Activated T-cell treated with anti-CD3 and anti-CD28 coated beads, Interleukin-2, amount 50 U/mL, for 1 hour (primary cell): ENCODE measurements around the gene STARD9.
"Not testable (repeated sequence)": the region's sequence is repeated elsewhere in the genome, so short reads cannot be mapped to it uniquely, and the experiment has no call there.

ENCODE experiments used
- DNase-seq: peaks from one replicate; pipeline ENCODE4 v3.0.0-alpha.2; 2020

STARD9 gene

GRCh38 chr15:42632105-42632675 is 56.8 kb downstream of the STARD9 start:
- DNase-seq = no peak

DNA sequence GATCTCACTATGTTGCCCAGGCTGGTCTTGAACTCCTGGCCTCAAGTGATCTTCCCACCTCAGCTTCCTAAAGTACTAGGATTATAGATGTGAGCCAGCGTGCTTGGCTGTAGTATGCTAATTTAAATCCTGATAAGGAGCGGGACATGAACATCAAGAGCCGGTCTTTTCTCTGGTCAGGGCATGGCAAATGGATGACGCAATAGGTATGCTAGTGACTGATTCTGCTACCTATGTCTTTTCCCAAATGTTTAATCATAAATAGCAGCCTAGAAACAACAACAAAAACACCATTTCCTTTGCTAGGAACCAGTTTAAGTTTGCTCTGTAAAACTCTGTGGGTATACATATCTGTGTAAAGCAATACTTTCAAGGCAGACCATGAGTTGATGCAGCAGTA is 64.7 kb downstream of the STARD9 start:
- no peak for DNase-seq

DNA sequence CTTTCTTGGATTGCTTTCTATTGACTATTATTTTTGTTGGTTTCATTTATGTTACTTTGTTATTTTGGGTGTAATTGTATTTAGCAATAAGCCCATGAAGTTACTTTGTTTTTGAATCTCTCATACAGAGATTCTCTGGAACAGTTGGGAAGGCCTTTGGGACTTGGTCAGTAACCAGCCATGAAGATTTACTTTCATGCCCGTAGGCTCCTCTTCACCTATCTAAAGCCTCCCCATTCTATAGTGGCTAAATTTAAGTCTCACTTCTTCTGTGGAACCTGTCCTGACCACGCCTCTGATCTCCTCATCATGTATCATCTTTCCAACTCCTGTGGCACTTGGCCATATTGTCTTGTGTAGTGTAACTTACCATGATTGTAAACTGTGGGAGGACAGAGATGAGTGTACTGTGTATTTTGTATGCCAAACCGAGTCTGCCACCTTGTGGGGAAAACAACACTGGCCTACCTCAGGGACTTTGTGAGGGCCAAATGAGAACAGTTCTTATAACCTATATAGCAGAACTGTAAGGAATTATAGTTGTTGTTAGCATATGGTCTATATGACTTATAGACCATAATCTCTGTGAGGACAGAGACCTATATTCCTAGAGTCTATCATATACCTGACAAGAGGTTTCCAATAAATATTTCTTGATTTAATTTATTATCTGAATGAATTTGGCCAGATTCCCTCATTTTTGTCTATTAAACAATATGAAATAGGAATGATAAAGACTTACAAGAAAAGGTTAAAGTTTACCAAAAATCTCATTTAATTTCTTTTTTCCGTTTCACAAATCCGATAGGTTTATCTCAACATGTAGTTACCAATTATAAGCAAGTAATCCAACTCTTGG is 75.0 kb downstream of the STARD9 start:
- peak; percentile 37 for DNase-seq

- no peak for DNase-seq
These were observed 90.4 kb downstream of the STARD9 start for GRCh38 chr15:42665827-42666226.

DNA sequence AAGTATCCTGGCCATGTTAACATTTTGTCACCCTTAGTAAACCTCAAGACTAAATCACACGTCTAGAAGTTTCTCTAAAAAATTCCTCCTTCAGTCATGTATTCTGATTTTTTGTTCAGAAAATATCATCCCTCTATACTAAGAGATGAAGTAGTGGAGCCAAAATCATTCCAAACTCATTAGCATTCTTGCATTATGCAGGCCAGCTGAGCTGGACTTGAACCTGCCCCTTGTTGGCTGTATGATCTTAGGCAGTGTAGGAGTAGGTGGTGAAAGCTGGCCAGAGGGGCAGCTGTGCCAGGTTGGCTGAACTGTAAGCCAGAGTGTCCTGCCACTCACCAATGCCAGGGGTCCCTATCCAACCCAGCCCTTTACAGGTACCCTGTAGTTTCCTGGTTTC is 92.4 kb downstream of the STARD9 start:
- no peak for DNase-seq

- DNase-seq = no peak
These were observed 95.0 kb downstream of the STARD9 start for GRCh38 chr15:42670451-42670850.

- DNase-seq = no peak
These were observed 97.0 kb downstream of the STARD9 start for GRCh38 chr15:42672444-42672843.

GRCh38 chr15:42674472-42674871 is 99.1 kb downstream of the STARD9 start:
- no peak for DNase-seq

GRCh38 chr15:42675021-42675420 is 99.6 kb downstream of the STARD9 start:
- no peak for DNase-seq

- DNase-seq = no peak
These were observed 104.1 kb downstream of the STARD9 start for GRCh38 chr15:42679285-42680141.

DNA sequence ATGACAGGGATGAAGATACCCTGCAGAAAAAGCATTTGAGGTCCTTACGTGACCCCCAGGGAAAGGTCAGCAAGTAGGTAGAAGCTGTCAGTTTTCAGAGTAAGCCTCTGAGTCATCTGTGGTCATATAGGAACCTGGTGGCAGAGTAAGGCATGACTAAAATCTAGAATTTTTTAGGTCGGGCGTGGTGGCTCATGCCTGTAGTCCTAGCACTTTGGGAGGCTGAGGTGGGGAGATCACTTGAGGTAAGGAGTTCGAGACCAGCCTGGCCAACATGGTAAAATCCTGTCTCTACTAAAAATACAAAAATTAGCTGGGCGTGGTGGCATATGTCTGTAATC is 104.7 kb downstream of the STARD9 start:
- DNase-seq = not testable (repeated sequence)

DNA sequence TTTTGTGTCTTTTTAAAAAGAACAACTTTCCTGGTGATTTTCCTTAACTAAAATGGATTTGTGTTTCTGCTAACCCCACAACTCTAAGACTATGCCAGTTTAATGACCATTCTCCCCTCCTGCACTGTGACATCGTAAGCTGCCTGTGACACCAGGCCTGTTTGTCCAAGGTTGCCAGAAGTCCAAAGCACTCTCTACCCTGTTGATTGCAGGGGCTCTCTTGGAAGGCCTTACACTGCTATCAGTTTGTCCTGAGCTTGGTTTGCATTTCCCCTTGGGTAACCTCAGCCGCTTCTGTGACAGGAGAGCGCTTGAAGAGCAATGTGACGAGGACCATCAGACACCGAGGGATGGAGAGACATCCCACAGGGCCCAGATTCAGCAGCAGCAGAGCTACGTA is 105.7 kb downstream of the STARD9 start:
- no peak for DNase-seq

GRCh38 chr15:42686281-42686680 is 110.9 kb downstream of the STARD9 start:
- no peak for DNase-seq

DNA sequence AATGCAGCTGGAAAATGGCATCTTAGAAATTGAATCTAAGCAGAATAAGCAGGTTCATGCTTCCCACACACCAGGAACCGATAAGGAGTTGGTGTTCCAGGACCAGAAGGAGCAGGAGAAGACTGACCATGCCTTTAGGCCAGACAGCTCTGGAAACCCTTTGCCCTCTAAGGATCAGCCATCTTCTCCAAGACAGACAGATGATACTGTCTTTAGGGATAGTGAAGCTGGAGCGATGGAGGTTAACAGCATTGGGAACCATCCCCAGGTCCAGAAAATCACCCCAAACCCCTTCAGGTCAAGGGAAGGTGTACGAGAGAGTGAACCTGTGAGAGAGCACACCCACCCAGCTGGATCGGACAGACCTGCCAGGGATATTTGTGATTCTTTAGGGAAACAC is 112.3 kb downstream of the STARD9 start:
- no peak for DNase-seq

DNA sequence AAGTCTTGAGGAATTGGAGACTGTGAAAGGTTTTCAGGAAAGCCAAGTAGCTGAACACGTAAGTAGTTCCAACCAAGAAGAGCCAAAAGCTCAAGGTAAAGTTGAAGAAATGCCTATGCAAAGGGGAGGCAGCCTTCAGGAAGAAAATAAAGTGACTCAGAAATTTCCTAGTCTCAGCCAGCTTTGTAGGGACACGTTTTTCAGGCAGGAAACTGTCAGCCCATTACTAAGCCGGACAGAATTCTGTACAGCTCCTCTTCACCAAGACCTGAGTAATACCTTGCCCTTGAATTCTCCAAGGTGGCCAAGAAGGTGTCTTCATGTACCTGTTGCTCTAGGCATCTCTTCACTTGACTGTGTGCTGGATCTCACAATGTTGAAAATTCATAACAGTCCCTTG is 112.9 kb downstream of the STARD9 start:
- DNase-seq = no peak

GRCh38 chr15:42691308-42691707 is 115.9 kb downstream of the STARD9 start:
- no peak for DNase-seq

DNA sequence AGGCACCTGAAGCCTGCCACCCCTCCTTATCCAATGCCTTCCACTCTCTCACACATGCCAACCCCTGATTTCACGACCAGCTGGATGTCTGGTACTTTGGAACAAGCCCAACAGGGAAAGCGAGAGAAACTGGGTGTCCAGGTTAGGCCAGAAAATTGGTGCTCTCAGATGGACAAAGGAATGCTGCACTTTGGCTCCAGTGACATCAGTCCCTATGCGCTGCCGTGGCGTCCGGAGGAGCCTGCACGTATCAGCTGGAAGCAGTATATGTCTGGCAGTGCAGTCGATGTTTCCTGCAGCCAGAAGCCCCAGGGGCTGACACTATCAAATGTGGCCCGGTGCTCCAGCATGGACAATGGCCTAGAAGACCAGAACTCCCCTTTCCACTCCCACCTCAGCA is 116.4 kb downstream of the STARD9 start:
- DNase-seq = no peak

- no peak for DNase-seq
These were observed 117.1 kb downstream of the STARD9 start for GRCh38 chr15:42692536-42692935.

DNA sequence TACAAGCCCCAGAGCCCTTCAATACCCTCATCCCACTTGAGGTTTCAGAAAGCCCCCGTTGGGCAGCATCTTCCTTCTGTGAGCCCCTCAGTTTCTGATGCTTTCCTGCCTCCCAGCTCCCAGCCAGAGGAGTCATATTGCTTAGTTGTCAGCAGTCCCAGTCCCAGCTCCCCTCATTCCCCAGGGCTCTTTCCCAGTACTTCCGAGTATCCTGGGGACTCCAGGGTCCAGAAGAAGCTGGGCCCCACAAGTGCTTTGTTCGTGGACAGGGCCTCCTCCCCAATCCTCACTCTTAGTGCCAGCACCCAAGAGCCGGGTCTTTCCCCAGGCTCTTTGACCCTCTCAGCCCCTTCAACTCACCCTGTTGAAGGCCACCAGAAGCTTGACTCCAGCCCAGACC is 117.6 kb downstream of the STARD9 start:
- no peak for DNase-seq

DNA sequence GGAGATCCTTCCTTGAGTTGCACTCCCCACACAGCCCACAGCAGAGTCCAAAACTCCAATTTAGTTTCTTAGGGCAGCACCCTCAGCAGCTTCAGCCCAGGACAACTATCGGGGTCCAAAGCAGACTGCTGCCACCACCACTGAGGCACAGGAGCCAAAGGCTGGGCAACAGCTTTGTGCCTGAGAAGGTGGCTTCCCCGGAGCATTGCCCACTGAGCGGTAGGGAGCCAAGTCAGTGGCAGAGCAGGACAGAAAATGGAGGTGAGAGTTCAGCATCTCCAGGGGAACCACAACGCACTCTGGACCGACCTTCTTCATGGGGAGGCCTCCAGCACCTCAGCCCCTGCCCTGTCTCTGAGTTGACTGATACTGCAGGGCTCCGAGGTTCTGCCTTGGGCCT is 118.1 kb downstream of the STARD9 start:
- no peak for DNase-seq

GRCh38 chr15:42693942-42694341 is 118.5 kb downstream of the STARD9 start:
- DNase-seq = no peak

DNA sequence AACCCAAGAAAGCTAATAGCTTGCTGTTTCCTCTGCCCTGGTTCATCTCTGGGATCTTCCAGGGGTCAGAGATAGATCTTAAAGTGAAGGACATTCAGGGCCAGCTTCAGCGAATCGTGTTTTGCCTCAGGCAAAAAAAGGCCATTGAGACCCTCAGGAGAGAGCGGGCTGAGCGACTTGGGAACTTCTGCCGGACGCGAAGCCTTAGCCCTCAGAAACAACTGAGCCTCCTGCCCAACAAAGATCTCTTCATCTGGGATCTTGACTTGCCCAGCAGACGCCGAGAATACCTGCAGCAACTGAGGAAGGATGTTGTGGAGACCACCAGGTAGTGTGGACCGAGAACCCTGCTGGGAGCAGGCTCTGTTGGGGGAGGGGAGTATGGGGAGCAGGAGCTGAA is 119.0 kb downstream of the STARD9 start:
- DNase-seq = no peak

GRCh38 chr15:42695527-42696071 is 120.2 kb downstream of the STARD9 start:
- DNase-seq = no peak

DNA sequence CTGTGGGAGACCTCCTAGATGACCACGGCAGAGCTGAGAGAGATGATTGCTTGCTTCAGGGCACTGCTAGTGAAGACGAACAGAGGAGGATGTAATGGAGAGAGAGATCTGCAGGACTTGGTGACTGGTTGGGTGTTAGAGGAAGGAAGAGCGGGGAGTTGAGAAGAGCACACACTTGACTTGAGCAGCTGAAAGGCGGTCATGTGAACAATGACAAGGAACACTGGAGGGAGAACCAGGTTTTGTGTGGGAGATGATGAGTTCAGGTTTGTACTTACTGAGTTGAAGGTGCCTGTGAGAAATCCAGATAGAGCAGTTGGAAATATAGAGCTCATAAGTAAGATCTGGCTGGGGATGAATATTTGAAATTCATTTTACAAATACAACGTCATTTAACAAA is 121.2 kb downstream of the STARD9 start:
- no peak for DNase-seq
